Testis (tissue), 2 donors: ENCODE results near the gene IL6R.
A peak's percentile ranks its signal among the peaks of the same experiment; 100 is the strongest.

Experiments
- CTCF ChIP-seq, 3 experiments: fragments of 450-650 bp in 2 of 3; fragments of 200-600 bp in 1 of 3; sonication (generic) in 1 of 3; IDR thresholded peaks; one replicate each; pipeline ENCODE4 v1.5.1; 2016 to 2019; ENCODE audit warnings: antibody characterized with exemption in 3 of 3, mild to moderate bottlenecking in 2 of 3, moderate library complexity in 1 of 3
- POLR2A ChIP-seq: fragments of 450-650 bp; IDR thresholded peaks from one replicate; pipeline ENCODE4 v1.6.1; 2017; ENCODE audit warnings: antibody characterized with exemption, mild to moderate bottlenecking, moderate library complexity

GRCh38 chr1:154404984-154405746, at the start of gene IL6R:
- TF ChIP-seq CTCF (IDR thresholded peaks at IDR 0.05) (peak; percentile 28 to 39 (median 31)), POLR2A (no peak)
